Body of pancreas (tissue), 4 donors: ENCODE data around the gene AATF.

Source experiments
- CTCF ChIP-seq, 7 experiments: fragments of 450-650 bp in 4 of 7; fragments of 200-600 bp in 3 of 7; sonication (generic) in 3 of 7; IDR thresholded peaks; one replicate each; pipeline ENCODE4 v1.5.1; 2016 to 2019; ENCODE audit warnings: antibody characterized with exemption in 7 of 7
- POLR2A ChIP-seq, 3 donors: fragments of 450-650 bp; IDR thresholded peaks; one replicate each; pipeline ENCODE4 v1.6.1; 2016; ENCODE audit warnings: antibody characterized with exemption in 3 of 3, mild to moderate bottlenecking in 2 of 3

GRCh38 chr17:36977568-36977967 is 28.8 kb downstream of the AATF start:
- TF ChIP-seq POLR2A (IDR thresholded peaks at IDR 0.05) (no peak), CTCF (IDR thresholded peaks at IDR 0.05) (no peak)
